Measurements from ENCODE around the gene AQP2.

AQP2 gene

GRCh38 chr12:49921299-49921698, 29.2 kb upstream of the AQP2 start:
- H3K4me3 ChIP-seq (ENCODE audit: low read length): no peak overlapping the region
- no peak for DNase-seq (ENCODE audit: low read depth)
- no peak for TF ChIP-seq CTCF (conservative IDR thresholded peaks at IDR 0.05; ENCODE audit: low read length)

GRCh38 chr12:49921936-49922335, 28.6 kb upstream of the AQP2 start:
- H3K4me3 ChIP-seq (ENCODE audit: low read length): no peak overlapping the region
- no peak for DNase-seq (ENCODE audit: low read depth)
- no peak for TF ChIP-seq CTCF (conservative IDR thresholded peaks at IDR 0.05; ENCODE audit: low read length)

- no peak for DNase-seq (ENCODE audit: low read depth)
- no peak for TF ChIP-seq CTCF (conservative IDR thresholded peaks at IDR 0.05; ENCODE audit: low read length)
These were observed 28.0 kb upstream of the AQP2 start for GRCh38 chr12:49922349-49923034.

GRCh38 chr12:49923035-49923644, 27.4 kb upstream of the AQP2 start:
- no peak overlapping the region for H3K4me3 ChIP-seq (ENCODE audit: low read length)
- DNase-seq (ENCODE audit: low read depth): no peak
- TF ChIP-seq CTCF (conservative IDR thresholded peaks at IDR 0.05; ENCODE audit: low read length): no peak

More at GRCh38 chr12:49922349-49923034, 28.0 kb upstream of the AQP2 start:
- H3K4me3 ChIP-seq (ENCODE audit: low read length): no peak overlapping the region

GRCh38 chr12:49923880-49924556, 26.5 kb upstream of the AQP2 start:
- no peak overlapping the region for H3K4me3 ChIP-seq (ENCODE audit: low read length)
- no peak for TF ChIP-seq CTCF (conservative IDR thresholded peaks at IDR 0.05; ENCODE audit: low read length)
- no peak for DNase-seq (ENCODE audit: low read depth)

- no peak overlapping the region for H3K4me3 ChIP-seq (ENCODE audit: low read length)
- no peak for DNase-seq (ENCODE audit: low read depth)
- no peak for TF ChIP-seq CTCF (conservative IDR thresholded peaks at IDR 0.05; ENCODE audit: low read length)
These were observed 25.8 kb upstream of the AQP2 start for GRCh38 chr12:49924628-49925246.

Data from AG10803 (cell line).